ENCODE measurements around the gene PAX6.

DNA sequence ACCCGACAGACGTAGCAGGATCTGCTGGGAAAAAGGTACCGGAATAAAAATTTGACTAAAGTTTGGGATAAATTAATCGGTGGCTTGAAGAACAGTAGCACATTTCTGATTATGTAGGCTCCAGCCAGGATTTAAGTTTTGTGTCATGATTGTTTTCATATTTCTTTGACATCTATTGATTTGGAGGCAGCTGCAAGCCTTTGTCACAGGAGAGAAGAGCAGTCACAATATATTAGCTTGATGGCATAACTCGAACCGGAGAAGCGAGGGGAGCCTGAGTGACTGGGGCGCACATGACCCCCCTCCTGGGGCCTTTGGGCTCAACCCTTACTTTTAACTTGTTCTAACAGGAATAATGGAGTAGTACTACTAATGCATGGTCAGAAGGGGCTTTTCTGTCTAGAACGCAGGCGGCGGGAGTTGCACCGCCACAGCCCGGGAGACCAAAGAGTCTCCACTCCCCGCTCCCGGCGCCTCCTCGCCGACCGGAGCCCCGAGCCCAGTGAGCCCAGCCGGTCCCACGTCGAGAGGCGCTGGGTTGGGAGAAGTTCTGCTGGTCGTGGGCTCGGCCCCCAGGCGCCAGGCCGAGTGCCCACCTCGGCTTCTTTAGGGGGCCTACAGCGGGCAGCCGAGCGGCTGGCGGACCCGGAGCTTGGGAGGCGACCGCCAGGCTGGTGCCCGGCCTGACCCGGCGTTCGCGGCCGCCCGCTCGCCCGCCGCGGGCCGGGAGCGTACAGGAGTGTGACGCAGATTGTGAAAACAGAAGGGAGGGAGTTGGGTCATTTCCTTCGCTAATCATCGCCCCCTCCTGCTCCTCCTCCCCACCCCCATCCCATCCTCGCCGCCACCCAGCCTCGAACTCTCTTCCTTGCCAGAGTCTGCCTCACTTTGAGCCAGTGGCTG is 15.7 kb upstream of the PAX6 start:
- TF ChIP-seq POLR2AphosphoS5 (IDR thresholded peaks at IDR 0.05; ENCODE audit: low read depth, low read length) (no peak), SIN3A (IDR thresholded peaks at IDR 0.05; ENCODE audit: borderline replicate concordance, insufficient read depth, low read length) (no peak), REST (IDR thresholded peaks at IDR 0.05; ENCODE audit: insufficient read depth in 1 of 2, low read depth in 2 of 2, low read length in 2 of 2) (no peak)
